Colonic mucosa (tissue), 4 donors: ENCODE data around the gene FAM240A. TPM values are rescaled to one million over a fixed set of nuclear protein-coding genes. Genes with fewer than 3 reads are reported as not detected.

ENCODE experiments used
- DNase-seq: peaks from one replicate; pipeline ENCODE4 v3.0.0-alpha.2; 2020
- H3K27ac ChIP-seq: fragments of 200-600 bp; one replicate; pipeline ENCODE4 v1.8.0; 2021
- H3K27me3 ChIP-seq: fragments of 200-600 bp; one replicate; pipeline ENCODE4 v1.8.0; 2021
- H3K36me3 ChIP-seq: fragments of 200-600 bp; one replicate; pipeline ENCODE4 v1.8.0; 2021
- H3K4me1 ChIP-seq: fragments of 200-600 bp; one replicate; pipeline ENCODE4 v1.8.0; 2021; ENCODE audit warnings: mild to moderate bottlenecking
- H3K4me3 ChIP-seq: fragments of 200-600 bp; one replicate; pipeline ENCODE4 v1.8.0; 2021
- H3K9ac ChIP-seq, 2 donors: one replicate each; pipeline ENCODE4 v1.7.0; 2013; ENCODE audit warnings: control low read depth in 2 of 2, low read depth in 2 of 2, low read length in 2 of 2
- H3K9me3 ChIP-seq: fragments of 200-600 bp; one replicate; pipeline ENCODE4 v1.8.0; 2021
- CTCF ChIP-seq: fragments of 200-600 bp; IDR thresholded peaks from one replicate; pipeline ENCODE4 v1.8.0; 2022; ENCODE audit warnings: antibody characterized with exemption, mild to moderate bottlenecking
- intact Hi-C: fragments of 100-400 bp; cut with DNase I; formaldehyde crosslinking; loops from one replicate; pipeline ENCODE4 v1.14.1; 2022
- total RNA-seq, 2 donors: library from RNA; stranded (reverse); fragmentation: NEBNext Ultra II Directional in 1 of 2; extraction: Animal tissue kit (Norgen Biotek cat#: 25700) in 1 of 2; gene quantifications; one replicate each; pipeline ENCODE4 v1.2.1, GENCODE V29; 2021
- donor health status: healthy.
- donor health status: DM: no; HTN: no; CAD: no.
- donor health status: DM: no; HTN: no; CAD: no.

FAM240A gene
- total RNA-seq, 2 donors from 2014 or later = not detected

- Histone ChIP-seq H3K27me3 (no peaks in the 10 kb centered on the region), H3K9me3 (no peaks in the 10 kb centered on the region), H3K4me1 (no peaks in the 10 kb centered on the region), H3K27ac (no peak overlapping the region), H3K4me3 (no peak overlapping the region), H3K36me3 (no peaks in the 10 kb centered on the region), H3K9ac (no peak overlapping the region)
- intact Hi-C loops = no loop called here
- TF ChIP-seq CTCF = no peak
- DNase-seq = peak; percentile 10
Measured at GRCh38 chr3:46660543-46661523, 48.5 kb downstream of the FAM240A start.

- intact Hi-C loops = no loop called here
- H3K27me3 ChIP-seq = no peaks in the 10 kb centered on the region
- no peak overlapping the region for H3K4me3 ChIP-seq
- H3K9ac ChIP-seq = no peak overlapping the region
- no peak overlapping the region for H3K27ac ChIP-seq
- no peaks in the 10 kb centered on the region for H3K36me3 ChIP-seq
- H3K4me1 ChIP-seq = no peaks in the 10 kb centered on the region
- DNase-seq = peak; percentile 13
- H3K9me3 ChIP-seq = no peaks in the 10 kb centered on the region
- no peak for TF ChIP-seq CTCF
Measured at GRCh38 chr3:46661776-46662766, 49.7 kb downstream of the FAM240A start.

GRCh38 chr3:46662771-46663551 is 50.6 kb downstream of the FAM240A start:
- peak; percentile 36 for DNase-seq

GRCh38 chr3:46663591-46664135 is 51.3 kb downstream of the FAM240A start:
- Histone ChIP-seq H3K4me3 (no peak overlapping the region), H3K9ac (no peak overlapping the region), H3K9me3 (no peaks in the 10 kb centered on the region), H3K27ac (no peak overlapping the region), H3K27me3 (no peaks in the 10 kb centered on the region), H3K36me3 (no peaks in the 10 kb centered on the region), H3K4me1 (no peaks in the 10 kb centered on the region)
- intact Hi-C loops = no loop called here
- TF ChIP-seq CTCF = no peak
- peak; percentile 16 for DNase-seq

More at GRCh38 chr3:46662771-46663551, 50.6 kb downstream of the FAM240A start:
- Histone ChIP-seq H3K4me1 (no peaks in the 10 kb centered on the region), H3K4me3 (no peak overlapping the region), H3K9ac (no peak overlapping the region), H3K36me3 (no peaks in the 10 kb centered on the region), H3K27ac (no peak overlapping the region), H3K27me3 (no peaks in the 10 kb centered on the region), H3K9me3 (no peaks in the 10 kb centered on the region)
- intact Hi-C loops = no loop called here
- no peak for TF ChIP-seq CTCF
